GM12892 (cell line): ENCODE measurements around the gene BRD9.
"Not testable (repeated sequence)": the region's sequence is repeated elsewhere in the genome, so short reads cannot be mapped to it uniquely, and the experiment has no call there.

Experiments
- POLR2A ChIP-seq: IDR thresholded peaks from 2 replicates; pipeline ENCODE4 v1.6.1; 2011; ENCODE audit warnings: low read depth, low read length, control low read depth
- POLR2AphosphoS5 ChIP-seq: IDR thresholded peaks from 2 replicates; pipeline ENCODE4 v1.6.1; 2011; ENCODE audit warnings: low read depth, low read length, control low read depth

- TF ChIP-seq POLR2A, POLR2AphosphoS5: not testable (repeated sequence)
Observed at GRCh38 chr5:845676-846601, 46.7 kb downstream of the BRD9 start.
